Thyroid gland (tissue), 4 donors: ENCODE data around the gene RPL28. TPM values are rescaled to one million over a fixed set of nuclear protein-coding genes. Genes with fewer than 3 reads are reported as not detected.
"Not testable (repeated sequence)": the region's sequence is repeated elsewhere in the genome, so short reads cannot be mapped to it uniquely, and the experiment has no call there.

Source experiments
- DNase-seq, 2 donors: peaks; one replicate each; pipeline ENCODE4 v3.0.0-alpha.2; 2019
- H3K27ac ChIP-seq, 3 donors: fragments of 200-600 bp; sonication (generic); 1 replicate in 2 of 3; 2 replicates in 1 of 3; pipeline ENCODE4 v1.5.1; 2016 to 2019; ENCODE audit warnings: mild to moderate bottlenecking in 1 of 3, moderate library complexity in 1 of 3
- H3K27me3 ChIP-seq: fragments of 200-600 bp; sonication (generic); one replicate; pipeline ENCODE4 v1.5.1; 2019
- H3K36me3 ChIP-seq, 2 donors: fragments of 200-600 bp; sonication (generic); one replicate each; pipeline ENCODE4 v1.5.1; 2016 to 2019
- H3K4me1 ChIP-seq, 2 donors: fragments of 200-600 bp; sonication (generic); one replicate each; pipeline ENCODE4 v1.5.1; 2017 to 2019
- H3K4me3 ChIP-seq, 3 donors: fragments of 200-600 bp; sonication (generic); replicated peaks in 1 of 3; 1 replicate in 2 of 3; 2 replicates in 1 of 3; pipeline ENCODE4 v1.5.1; 2016; ENCODE audit warnings: mild to moderate bottlenecking in 1 of 3
- H3K9me3 ChIP-seq: fragments of 200-600 bp; sonication (generic); one replicate; pipeline ENCODE4 v1.5.1; 2017
- POLR2A ChIP-seq, 2 donors: fragments of 450-650 bp; IDR thresholded peaks; one replicate each; pipeline ENCODE4 v1.6.1; 2017; ENCODE audit warnings: antibody characterized with exemption in 2 of 2, mild to moderate bottlenecking in 2 of 2, moderate library complexity in 1 of 2
- WGBS, 2 donors: methylation state at CpG; one replicate each; pipeline ENCODE4 v1.1.5; 2017; 5-methylcytosine and 5-hydroxymethylcytosine counted together
- intact Hi-C: fragments of 100-400 bp; cut with DNase I; formaldehyde crosslinking; loops from one replicate; pipeline ENCODE4 v1.15.1; 2023
- total RNA-seq, 4 donors: library from RNA; depleted of rRNA; stranded (reverse); fragments of >200 nt; gene quantifications; one replicate each; pipeline ENCODE4 v1.2.3, GENCODE V29; 2016
- TF ChIP-seq, protein P1 (sequence below), 6 experiments: fragments of 200-600 bp in 3 of 6; fragments of 450-650 bp in 3 of 6; sonication (generic) in 3 of 6; IDR thresholded peaks; one replicate each; pipeline ENCODE4 v1.5.1; 2016 to 2019; ENCODE audit warnings: antibody characterized with exemption in 6 of 6, mild to moderate bottlenecking in 2 of 6, inconsistent platforms in 1 of 6, moderate library complexity in 1 of 6

RPL28 gene
- total RNA-seq, 4 donors from 2014 or later = 156 to 404 (median 205) TPM

DNA sequence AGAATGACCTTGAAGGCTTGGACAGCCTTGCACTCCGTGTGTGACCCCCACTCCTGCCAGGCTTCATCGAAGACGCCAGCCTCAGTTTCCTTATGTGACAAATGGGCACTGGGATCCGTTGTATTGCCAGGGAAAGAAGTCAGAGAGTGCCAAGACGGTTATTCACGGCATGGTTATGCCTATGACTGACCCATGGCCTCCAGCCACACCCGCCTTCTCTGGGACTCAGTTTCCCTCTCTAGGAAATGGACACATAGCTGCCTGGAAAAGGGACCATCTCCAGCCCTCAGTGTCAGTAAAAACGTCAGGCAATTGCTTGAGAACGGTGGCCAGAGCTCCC lies 22.8 kb downstream of the RPL28 start:
- peak overlapping the region; percentile 91 to 99 (median 94) for H3K27ac ChIP-seq
- intact Hi-C loops = no loop called here
- H3K27me3 ChIP-seq = no peaks in the 10 kb centered on the region
- peaks cover 0 to 5% of the 10 kb centered on the region in 2 donors for H3K36me3 ChIP-seq
- H3K4me3 ChIP-seq = peak overlapping the region in 2 of 3 donors; percentile 44 to 92
- TF ChIP-seq POLR2A (IDR thresholded peaks at IDR 0.05) = peak in 1 of 2 donors; percentile 22
- TF ChIP-seq, protein P1, sequence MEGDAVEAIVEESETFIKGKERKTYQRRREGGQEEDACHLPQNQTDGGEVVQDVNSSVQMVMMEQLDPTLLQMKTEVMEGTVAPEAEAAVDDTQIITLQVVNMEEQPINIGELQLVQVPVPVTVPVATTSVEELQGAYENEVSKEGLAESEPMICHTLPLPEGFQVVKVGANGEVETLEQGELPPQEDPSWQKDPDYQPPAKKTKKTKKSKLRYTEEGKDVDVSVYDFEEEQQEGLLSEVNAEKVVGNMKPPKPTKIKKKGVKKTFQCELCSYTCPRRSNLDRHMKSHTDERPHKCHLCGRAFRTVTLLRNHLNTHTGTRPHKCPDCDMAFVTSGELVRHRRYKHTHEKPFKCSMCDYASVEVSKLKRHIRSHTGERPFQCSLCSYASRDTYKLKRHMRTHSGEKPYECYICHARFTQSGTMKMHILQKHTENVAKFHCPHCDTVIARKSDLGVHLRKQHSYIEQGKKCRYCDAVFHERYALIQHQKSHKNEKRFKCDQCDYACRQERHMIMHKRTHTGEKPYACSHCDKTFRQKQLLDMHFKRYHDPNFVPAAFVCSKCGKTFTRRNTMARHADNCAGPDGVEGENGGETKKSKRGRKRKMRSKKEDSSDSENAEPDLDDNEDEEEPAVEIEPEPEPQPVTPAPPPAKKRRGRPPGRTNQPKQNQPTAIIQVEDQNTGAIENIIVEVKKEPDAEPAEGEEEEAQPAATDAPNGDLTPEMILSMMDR (IDR thresholded peaks at IDR 0.05) = no peak
- no peak for DNase-seq
- H3K9me3 ChIP-seq = no peaks in the 10 kb centered on the region
- H3K4me1 ChIP-seq = peaks cover 14 to 18% of the 10 kb centered on the region in 2 donors
- WGBS, 2 donors = 73 to 76% methylated on average over 9 of the region's 9 CpGs

DNA sequence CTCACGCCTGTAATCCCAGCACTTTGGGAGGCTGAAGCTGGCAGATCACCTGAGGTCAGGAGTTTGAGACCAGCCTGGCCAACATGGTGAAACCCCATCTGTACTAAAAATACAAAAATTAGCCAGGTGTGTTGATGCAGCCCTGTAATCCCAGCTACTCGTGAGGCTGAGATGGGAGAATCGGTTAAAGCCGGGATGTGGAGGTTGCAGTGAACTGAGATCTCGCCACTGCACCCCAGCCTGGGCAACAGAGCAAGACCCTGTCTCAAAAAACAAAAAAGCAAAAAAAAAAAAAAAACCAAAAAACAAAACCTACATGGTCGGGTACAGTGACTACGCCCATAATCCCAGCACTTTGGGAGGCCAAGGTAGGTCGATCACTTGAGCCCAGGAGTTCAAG lies 23.4 kb downstream of the RPL28 start:
- not testable (repeated sequence) for H3K9me3 ChIP-seq, H3K36me3 ChIP-seq

DNA sequence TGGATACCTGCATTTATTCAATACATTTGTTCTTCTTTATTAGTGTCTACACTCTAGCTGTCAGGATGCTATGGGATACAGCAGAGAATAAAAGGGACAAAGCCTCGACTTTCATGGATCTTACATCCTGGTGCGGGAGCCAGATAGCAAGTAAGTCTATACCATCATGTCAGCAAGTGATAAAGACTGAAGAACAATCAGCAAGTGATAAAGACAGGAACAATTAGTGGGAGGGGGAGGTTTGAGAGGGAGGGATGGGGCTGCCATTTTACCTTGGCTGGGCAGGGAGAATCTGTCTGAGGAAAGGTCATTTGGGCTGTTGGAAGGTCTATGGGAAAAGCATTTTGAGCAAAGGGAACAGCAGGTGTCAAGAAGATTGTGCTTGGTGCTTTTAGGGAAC lies 24.4 kb downstream of the RPL28 start:
- Histone ChIP-seq H3K4me1 (peaks cover 14 to 18% of the 10 kb centered on the region in 2 donors), H3K4me3 (no peak overlapping the region), H3K27ac (no peak overlapping the region), H3K9me3 (no peaks in the 10 kb centered on the region), H3K36me3 (no peaks in the 10 kb centered on the region), H3K27me3 (no peaks in the 10 kb centered on the region)
- 95 to 98% methylated on average over 2 of the region's 2 CpGs for WGBS, 2 donors
- intact Hi-C loops = no loop called here
- TF ChIP-seq, protein P1 (IDR thresholded peaks at IDR 0.05) = no peak
- TF ChIP-seq POLR2A (IDR thresholded peaks at IDR 0.05) = no peak
- DNase-seq = no peak

More for the DNA sequence above, 23.4 kb downstream of the RPL28 start:
- 92 to 97% methylated on average over 8 of the region's 8 CpGs for WGBS, 2 donors
- H3K4me3 ChIP-seq, intact Hi-C loops, H3K27ac ChIP-seq, DNase-seq, H3K27me3 ChIP-seq: not testable (repeated sequence)
- peaks cover 14 to 18% of the 10 kb centered on the region in 2 donors for H3K4me1 ChIP-seq

DNA sequence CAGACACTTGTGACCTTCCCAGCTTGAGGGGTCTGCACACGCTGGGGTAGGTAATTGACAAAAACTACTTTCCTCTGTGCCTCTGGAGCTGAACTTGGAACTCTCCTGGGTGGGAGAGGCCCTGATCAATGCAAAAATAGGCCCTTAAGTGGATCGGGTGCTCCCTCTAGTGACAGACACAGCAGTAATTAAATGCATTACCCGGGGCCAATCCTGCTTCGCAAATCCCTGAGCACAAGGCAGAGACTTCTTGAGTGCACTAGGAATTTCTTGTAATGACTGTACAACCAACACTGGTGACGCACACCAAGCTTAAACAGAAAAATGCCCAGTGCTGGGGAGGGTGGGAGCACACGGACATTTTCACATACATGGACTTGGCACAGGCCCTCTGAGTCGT lies 32.5 kb downstream of the RPL28 start:
- no peaks in the 10 kb centered on the region for H3K27me3 ChIP-seq
- H3K9me3 ChIP-seq = no peaks in the 10 kb centered on the region
- intact Hi-C loops = loop anchor here (5.0 kb wide), 1 partner anchor 276 kb away; no protein-coding TSS in a partner anchor
- TF ChIP-seq POLR2A (IDR thresholded peaks at IDR 0.05) = no peak
- TF ChIP-seq, protein P1 (IDR thresholded peaks at IDR 0.05) = peak; percentile 29 to 81 (median 68)
- no peak overlapping the region for H3K27ac ChIP-seq
- H3K36me3 ChIP-seq = no peaks in the 10 kb centered on the region
- H3K4me1 ChIP-seq = no peaks in the 10 kb centered on the region
- 5 to 6% methylated on average over 6 to 7 of the region's 7 CpGs for WGBS, 2 donors
- H3K4me3 ChIP-seq = no peak overlapping the region
- DNase-seq = peak; percentile 67 to 69

DNA sequence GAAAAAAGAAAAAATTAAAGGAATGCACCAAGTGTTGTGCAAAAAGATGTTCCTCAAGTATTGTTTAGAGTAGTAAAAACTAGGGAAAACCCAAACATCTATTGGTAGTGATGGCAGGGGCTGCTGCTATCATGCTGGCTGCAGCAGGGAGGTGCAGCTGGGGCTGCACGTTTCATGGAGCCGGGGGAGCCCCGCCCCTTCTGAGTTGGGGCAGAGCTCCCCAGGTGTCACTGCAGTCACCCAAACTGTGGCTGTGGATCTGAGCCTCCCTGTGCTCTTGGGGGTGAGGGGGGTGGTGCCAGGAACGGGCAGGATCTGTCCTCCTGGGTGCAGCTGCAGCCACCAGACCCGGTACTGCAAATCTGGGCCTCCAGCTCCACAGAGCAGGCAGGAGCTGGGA lies 33.4 kb downstream of the RPL28 start:
- no peaks in the 10 kb centered on the region for H3K4me1 ChIP-seq
- intact Hi-C loops = loop anchor here (5.0 kb wide), 1 partner anchor 277 kb away; no protein-coding TSS in a partner anchor
- no peak overlapping the region for H3K27ac ChIP-seq
- 63% methylated on average over 4 to 5 of the region's 5 CpGs for WGBS, 2 donors
- no peaks in the 10 kb centered on the region for H3K36me3 ChIP-seq
- H3K4me3 ChIP-seq = no peak overlapping the region
- TF ChIP-seq POLR2A (IDR thresholded peaks at IDR 0.05) = no peak
- TF ChIP-seq, protein P1 (IDR thresholded peaks at IDR 0.05) = no peak
- H3K27me3 ChIP-seq = no peaks in the 10 kb centered on the region
- H3K9me3 ChIP-seq = no peaks in the 10 kb centered on the region
- no peak for DNase-seq
